MM.1S (cell line): ENCODE data around the gene EML5.

Experiments used
- DNase-seq: peaks from one replicate; pipeline ENCODE4 v3.0.0-alpha.2; 2015
- H2AFZ ChIP-seq: fragments of 300-600 bp; sonication (generic); 2 replicates; pipeline ENCODE4 v1.6.0; 2016; ENCODE audit warnings: antibody characterized with exemption, low read length
- H3F3A ChIP-seq: fragments of 300-600 bp; sonication (generic); 2 replicates; pipeline ENCODE4 v1.6.1; 2016; ENCODE audit warnings: mild to moderate bottlenecking, antibody characterized with exemption, low read length, moderate library complexity, mixed read lengths; ENCODE audit not compliant: insufficient read depth
- H3K27ac ChIP-seq: fragments of 300-600 bp; sonication (generic); 2 replicates; pipeline ENCODE4 v1.5.1; 2016; ENCODE audit warnings: mild to moderate bottlenecking, low read length
- H3K27me3 ChIP-seq: fragments of 300-600 bp; sonication (generic); replicated peaks from 2 replicates; pipeline ENCODE4 v1.6.0; 2016; ENCODE audit warnings: low read length; ENCODE audit not compliant: insufficient read depth
- H3K36me3 ChIP-seq: fragments of 300-600 bp; sonication (generic); replicated peaks from 2 replicates; pipeline ENCODE4 v1.6.1; 2016; ENCODE audit warnings: mild to moderate bottlenecking, low read length, mixed read lengths; ENCODE audit not compliant: insufficient read depth
- H3K4me1 ChIP-seq: fragments of 300-600 bp; sonication (generic); 2 replicates; pipeline ENCODE4 v1.6.1; 2016; ENCODE audit warnings: low read length, mixed read lengths
- H3K4me2 ChIP-seq: fragments of 300-600 bp; sonication (generic); 2 replicates; pipeline ENCODE4 v1.6.0; 2016; ENCODE audit warnings: low read depth, low read length
- H3K4me3 ChIP-seq: fragments of 300-600 bp; sonication (generic); 2 replicates; pipeline ENCODE4 v1.5.1; 2016; ENCODE audit warnings: low read length, mixed read lengths
- H3K79me2 ChIP-seq: fragments of 300-600 bp; sonication (generic); 2 replicates; pipeline ENCODE4 v1.6.1; 2016; ENCODE audit warnings: mixed run types, low read length, mixed read lengths
- H3K9ac ChIP-seq: fragments of 300-600 bp; sonication (generic); 2 replicates; pipeline ENCODE4 v1.6.1; 2016; ENCODE audit warnings: low read length, mixed read lengths
- H3K9me2 ChIP-seq: fragments of 300-600 bp; sonication (generic); replicated peaks from 2 replicates; pipeline ENCODE4 v1.6.1; 2016; ENCODE audit warnings: mild to moderate bottlenecking, low read length, mixed read lengths; ENCODE audit not compliant: insufficient read depth
- H3K9me3 ChIP-seq: fragments of 300-600 bp; sonication (generic); replicated peaks from 2 replicates; pipeline ENCODE4 v1.6.1; 2016; ENCODE audit warnings: mild to moderate bottlenecking, low read length, mixed read lengths; ENCODE audit not compliant: insufficient read depth
- H4K20me1 ChIP-seq: fragments of 300-600 bp; sonication (generic); 2 replicates; pipeline ENCODE4 v1.6.1; 2016; ENCODE audit warnings: mild to moderate bottlenecking, low read length, moderate library complexity, mixed read lengths; ENCODE audit not compliant: insufficient read depth
- EZH2 ChIP-seq: fragments of 300-600 bp; sonication (generic); optimal IDR thresholded peaks from 2 replicates; pipeline ENCODE3; 2017; ENCODE audit warnings: low read depth, mild to moderate bottlenecking, antibody characterized with exemption, low read length, mixed read lengths
- EZH2phosphoT487 ChIP-seq: fragments of 300-600 bp; sonication (generic); IDR thresholded peaks from 2 replicates; pipeline ENCODE4 v1.6.1; 2018; ENCODE audit warnings: antibody characterized with exemption, low read length
- TF ChIP-seq, protein P1 (sequence below): fragments of 300-600 bp; sonication (generic); IDR thresholded peaks from 2 replicates; pipeline ENCODE4 v1.5.1; 2016; ENCODE audit warnings: antibody characterized with exemption, low read length, mixed read lengths

EML5 gene

GRCh38 chr14:88824314-88825077, 31.7 kb upstream of the EML5 start, which contains the start of gene TTC8:
Gene TTC8, plus strand, starts transcription at chr14:88824651. Its CDS starts 57 bp downstream, at chr14:88824708.
- Histone ChIP-seq H3K27ac (peak within 1 kb of the TSS; percentile 72; the same call in 1 of the 2 replicates), H2AFZ (peak within 1 kb of the TSS; percentile 82), H3K79me2 (no peaks in the 10 kb centered on the region), H4K20me1 (no peaks in the 10 kb centered on the region), H3F3A (no peaks in the 10 kb centered on the region), H3K4me2 (peak within 1 kb of the TSS; percentile 80), H3K9ac (peak within 1 kb of the TSS; percentile 74), H3K4me3 (peak within 1 kb of the TSS; percentile 72), H3K9me3 (no peaks in the 10 kb centered on the region), H3K9me2 (no peaks in the 10 kb centered on the region), H3K4me1 (no peaks in the 10 kb centered on the region), H3K27me3 (no peaks in the 10 kb centered on the region), H3K36me3 (no peaks in the 10 kb centered on the region)
- DNase-seq: peak; percentile 75
- TF ChIP-seq, protein P1, sequence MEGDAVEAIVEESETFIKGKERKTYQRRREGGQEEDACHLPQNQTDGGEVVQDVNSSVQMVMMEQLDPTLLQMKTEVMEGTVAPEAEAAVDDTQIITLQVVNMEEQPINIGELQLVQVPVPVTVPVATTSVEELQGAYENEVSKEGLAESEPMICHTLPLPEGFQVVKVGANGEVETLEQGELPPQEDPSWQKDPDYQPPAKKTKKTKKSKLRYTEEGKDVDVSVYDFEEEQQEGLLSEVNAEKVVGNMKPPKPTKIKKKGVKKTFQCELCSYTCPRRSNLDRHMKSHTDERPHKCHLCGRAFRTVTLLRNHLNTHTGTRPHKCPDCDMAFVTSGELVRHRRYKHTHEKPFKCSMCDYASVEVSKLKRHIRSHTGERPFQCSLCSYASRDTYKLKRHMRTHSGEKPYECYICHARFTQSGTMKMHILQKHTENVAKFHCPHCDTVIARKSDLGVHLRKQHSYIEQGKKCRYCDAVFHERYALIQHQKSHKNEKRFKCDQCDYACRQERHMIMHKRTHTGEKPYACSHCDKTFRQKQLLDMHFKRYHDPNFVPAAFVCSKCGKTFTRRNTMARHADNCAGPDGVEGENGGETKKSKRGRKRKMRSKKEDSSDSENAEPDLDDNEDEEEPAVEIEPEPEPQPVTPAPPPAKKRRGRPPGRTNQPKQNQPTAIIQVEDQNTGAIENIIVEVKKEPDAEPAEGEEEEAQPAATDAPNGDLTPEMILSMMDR: no peak
- TF ChIP-seq EZH2 (no peak), EZH2phosphoT487 (no peak)

- no peak for DNase-seq
- Histone ChIP-seq H3K79me2 (no peaks in the 10 kb centered on the region), H3K4me2 (peak overlapping the region; percentile 80), H3K4me1 (no peaks in the 10 kb centered on the region), H3K4me3 (peak overlapping the region; percentile 72), H3K9me2 (no peaks in the 10 kb centered on the region), H3K36me3 (no peaks in the 10 kb centered on the region), H3K27ac (peak overlapping the region; percentile 72; the same call in 1 of the 2 replicates), H3K9me3 (no peaks in the 10 kb centered on the region), H3K9ac (peak overlapping the region; percentile 74; the same call in 1 of the 2 replicates), H3F3A (no peaks in the 10 kb centered on the region), H3K27me3 (no peaks in the 10 kb centered on the region), H4K20me1 (no peaks in the 10 kb centered on the region), H2AFZ (peak overlapping the region; percentile 82)
- TF ChIP-seq, protein P1: no peak
- TF ChIP-seq EZH2phosphoT487 (no peak), EZH2 (no peak)
Observed at GRCh38 chr14:88823968-88824313, 31.2 kb upstream of the EML5 start.

DNA sequence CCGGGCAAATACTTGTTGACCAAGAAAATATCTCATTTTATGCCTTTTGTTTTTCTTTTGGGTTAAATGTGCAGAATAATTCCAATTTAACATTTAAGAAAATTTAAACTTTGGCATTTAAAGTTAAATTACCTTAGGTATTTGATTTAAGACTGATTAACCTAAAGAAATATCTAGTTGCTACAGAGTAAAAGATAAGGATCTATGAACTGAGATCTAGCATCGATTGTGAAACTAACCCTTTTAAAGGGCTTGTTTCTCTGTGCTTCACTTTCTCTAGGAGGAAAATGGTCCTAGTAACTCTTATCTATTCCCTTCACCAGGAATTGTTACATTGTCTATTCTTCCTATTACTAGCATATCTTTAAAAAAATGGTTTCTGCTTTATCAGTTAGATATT, 29.1 kb upstream of the EML5 start:
- DNase-seq: no peak
- Histone ChIP-seq H3K4me1 (no peaks in the 10 kb centered on the region), H3K27me3 (no peaks in the 10 kb centered on the region), H3K4me2 (no peak overlapping the region), H3K9me2 (no peaks in the 10 kb centered on the region), H3K4me3 (no peak overlapping the region), H3F3A (no peaks in the 10 kb centered on the region), H3K9me3 (no peaks in the 10 kb centered on the region), H3K36me3 (no peaks in the 10 kb centered on the region), H3K27ac (no peak overlapping the region), H3K79me2 (no peaks in the 10 kb centered on the region), H4K20me1 (no peaks in the 10 kb centered on the region), H2AFZ (no peak overlapping the region), H3K9ac (no peak overlapping the region)
- TF ChIP-seq EZH2 (no peak), EZH2phosphoT487 (no peak)
- TF ChIP-seq, protein P1: no peak
